Osteocyte (in vitro differentiated cells): ENCODE results near the gene JPH3. TPM values are rescaled to one million over a fixed set of nuclear protein-coding genes. Genes with fewer than 3 reads are reported as not detected.

ENCODE experiments used
- DNase-seq: peaks from one replicate; pipeline ENCODE4 v3.0.0; 2021; ENCODE audit warnings: mixed read lengths; ENCODE audit not compliant: unreplicated experiment; ENCODE audit errors: extremely low spot score
- H3K27ac Mint-ChIP-seq: one replicate; pipeline ENCODE4 v1.8.0; 2021; ENCODE audit warnings: mild to moderate bottlenecking, mixed read lengths; ENCODE audit not compliant: unreplicated experiment
- H3K27me3 Mint-ChIP-seq: one replicate; pipeline ENCODE4 v1.8.0; 2021; ENCODE audit warnings: mixed read lengths; ENCODE audit not compliant: unreplicated experiment
- H3K36me3 Mint-ChIP-seq: one replicate; pipeline ENCODE4 v1.8.0; 2021; ENCODE audit warnings: mixed read lengths; ENCODE audit not compliant: unreplicated experiment
- H3K4me1 Mint-ChIP-seq: one replicate; pipeline ENCODE4 v1.8.0; 2021; ENCODE audit warnings: mixed read lengths; ENCODE audit not compliant: unreplicated experiment
- H3K4me3 Mint-ChIP-seq: one replicate; pipeline ENCODE4 v1.8.0; 2021; ENCODE audit warnings: mild to moderate bottlenecking, moderate library complexity, mixed read lengths; ENCODE audit not compliant: unreplicated experiment
- H3K9me3 Mint-ChIP-seq: one replicate; pipeline ENCODE4 v1.8.0; 2021; ENCODE audit warnings: mixed read lengths; ENCODE audit not compliant: unreplicated experiment
- total RNA-seq: library from RNA; stranded (reverse); gene quantifications from 2 replicates; pipeline ENCODE4 v1.2.1, GENCODE V29; 2021
- TF ChIP-seq, protein P1 (sequence below): fragments of 200-600 bp; sonication (generic); IDR thresholded peaks from 2 replicates; pipeline ENCODE4 v1.5.0; 2021; ENCODE audit warnings: antibody characterized with exemption, mild to moderate bottlenecking, moderate library complexity

JPH3 gene
- total RNA-seq, 1 donor from 2014 or later, result 2.6 TPM

DNA sequence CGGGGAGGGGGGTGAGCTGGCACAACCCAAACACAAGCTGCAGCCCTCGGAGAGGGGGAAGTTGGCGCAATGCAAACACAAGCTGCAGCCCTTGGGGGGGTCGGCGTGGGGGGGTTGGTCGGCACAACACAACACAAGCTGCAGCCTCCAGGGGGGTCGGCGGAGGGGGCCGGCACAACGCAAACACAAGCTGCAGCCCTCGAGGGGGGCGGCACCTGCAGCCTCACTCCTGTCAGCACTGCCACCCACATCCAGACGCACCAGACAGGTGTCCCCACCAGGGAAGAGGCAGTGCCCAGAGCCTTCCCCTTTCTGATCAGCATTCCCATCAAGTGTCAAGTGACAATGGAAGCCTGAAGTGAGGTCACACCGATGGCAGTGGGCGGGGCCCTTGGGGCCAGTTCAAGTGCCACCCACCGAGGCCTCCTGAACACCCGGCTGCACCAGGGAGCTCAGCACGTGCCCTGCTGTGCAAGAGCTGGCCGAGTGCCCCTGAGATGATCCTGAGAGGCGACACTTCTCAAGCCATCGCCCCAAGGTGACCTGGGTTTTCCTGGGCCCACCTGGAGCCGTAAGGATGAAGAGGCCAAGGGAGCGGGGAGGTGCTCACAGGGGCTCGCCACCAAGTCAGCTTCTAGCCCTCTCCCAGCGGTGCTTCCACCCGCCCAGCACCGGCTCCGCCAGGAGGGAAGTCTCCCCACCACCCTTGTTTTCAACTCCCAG is 104.1 kb downstream of the JPH3 start:
- Mint-ChIP-seq H3K9me3 (no peaks in the 10 kb centered on the region), H3K4me1 (peaks cover 5% of the 10 kb centered on the region), H3K4me3 (no peak overlapping the region), H3K27ac (no peak overlapping the region), H3K27me3 (no peaks in the 10 kb centered on the region), H3K36me3 (peaks cover 14% of the 10 kb centered on the region)
- no peak for DNase-seq
- TF ChIP-seq, protein P1, sequence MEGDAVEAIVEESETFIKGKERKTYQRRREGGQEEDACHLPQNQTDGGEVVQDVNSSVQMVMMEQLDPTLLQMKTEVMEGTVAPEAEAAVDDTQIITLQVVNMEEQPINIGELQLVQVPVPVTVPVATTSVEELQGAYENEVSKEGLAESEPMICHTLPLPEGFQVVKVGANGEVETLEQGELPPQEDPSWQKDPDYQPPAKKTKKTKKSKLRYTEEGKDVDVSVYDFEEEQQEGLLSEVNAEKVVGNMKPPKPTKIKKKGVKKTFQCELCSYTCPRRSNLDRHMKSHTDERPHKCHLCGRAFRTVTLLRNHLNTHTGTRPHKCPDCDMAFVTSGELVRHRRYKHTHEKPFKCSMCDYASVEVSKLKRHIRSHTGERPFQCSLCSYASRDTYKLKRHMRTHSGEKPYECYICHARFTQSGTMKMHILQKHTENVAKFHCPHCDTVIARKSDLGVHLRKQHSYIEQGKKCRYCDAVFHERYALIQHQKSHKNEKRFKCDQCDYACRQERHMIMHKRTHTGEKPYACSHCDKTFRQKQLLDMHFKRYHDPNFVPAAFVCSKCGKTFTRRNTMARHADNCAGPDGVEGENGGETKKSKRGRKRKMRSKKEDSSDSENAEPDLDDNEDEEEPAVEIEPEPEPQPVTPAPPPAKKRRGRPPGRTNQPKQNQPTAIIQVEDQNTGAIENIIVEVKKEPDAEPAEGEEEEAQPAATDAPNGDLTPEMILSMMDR, result no peak

DNA sequence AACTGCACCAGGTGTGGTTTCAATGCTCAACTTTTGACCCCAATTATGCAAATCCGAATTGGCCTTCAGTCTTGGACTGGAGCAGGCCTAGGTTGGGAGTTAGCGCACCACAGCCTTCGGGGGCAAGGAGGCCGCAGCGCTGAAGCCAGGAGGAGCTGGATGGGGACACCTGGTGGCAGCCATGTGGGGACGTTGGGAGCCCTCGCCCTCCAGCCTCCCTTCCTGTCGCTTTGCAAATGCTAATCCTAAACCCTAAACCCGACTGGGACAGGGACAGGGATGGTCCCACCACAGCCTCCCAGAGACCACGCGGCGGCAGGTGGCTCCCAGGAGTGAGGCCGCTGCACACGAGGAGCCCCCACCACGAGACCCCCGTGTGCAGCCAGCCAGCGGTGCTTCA is 104.8 kb downstream of the JPH3 start:
- TF ChIP-seq, protein P1, result no peak
- H3K36me3 Mint-ChIP-seq, result peaks cover 12% of the 10 kb centered on the region
- peaks cover 5% of the 10 kb centered on the region for H3K4me1 Mint-ChIP-seq
- no peak for DNase-seq
- H3K9me3 Mint-ChIP-seq, result no peaks in the 10 kb centered on the region
- H3K27ac Mint-ChIP-seq, result no peak overlapping the region
- H3K27me3 Mint-ChIP-seq, result no peaks in the 10 kb centered on the region
- H3K4me3 Mint-ChIP-seq, result no peak overlapping the region

DNA sequence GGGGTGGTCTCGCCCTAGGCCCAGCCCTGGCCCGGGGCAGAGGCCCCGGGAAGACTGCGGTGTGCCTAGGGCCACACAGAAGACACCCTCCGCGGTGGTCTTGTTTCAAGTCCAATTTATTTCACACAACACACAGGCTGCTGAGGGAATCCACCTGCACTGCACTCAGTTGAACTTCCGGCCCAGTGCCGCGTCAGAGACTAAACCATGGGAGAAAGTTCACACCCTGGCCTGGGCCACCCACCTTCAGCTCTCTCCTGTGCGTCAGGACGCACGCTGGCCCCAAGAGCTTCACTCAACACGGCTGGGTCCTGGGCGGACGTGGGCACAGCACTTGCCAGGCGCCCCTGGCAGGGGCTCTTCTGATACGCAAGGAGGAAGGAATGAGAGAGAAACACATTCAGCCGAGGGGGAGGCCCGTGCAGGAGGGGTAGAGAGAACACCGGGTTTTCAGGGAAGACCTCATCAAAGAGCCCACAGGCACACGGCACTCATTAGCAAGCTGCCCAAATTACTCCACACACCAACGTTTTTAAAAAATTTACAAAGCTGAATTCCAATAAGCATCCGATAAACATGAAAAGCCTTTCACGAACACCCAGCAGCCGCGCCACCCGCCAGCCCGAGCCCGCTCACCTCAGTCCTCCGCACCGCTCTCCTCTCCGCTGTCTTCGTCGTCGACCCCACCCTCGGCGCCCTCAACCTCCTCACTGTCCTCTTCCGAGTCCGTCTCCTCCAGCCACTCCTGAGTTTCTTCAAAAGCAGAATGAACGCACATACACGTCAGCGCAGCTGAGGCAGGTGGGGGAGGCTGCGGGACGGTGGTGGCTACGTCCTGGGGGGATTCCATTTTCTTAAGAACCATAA is 105.6 kb downstream of the JPH3 start:
- peaks cover 12% of the 10 kb centered on the region for H3K36me3 Mint-ChIP-seq
- H3K4me3 Mint-ChIP-seq, result no peak overlapping the region
- TF ChIP-seq, protein P1, result no peak
- H3K27me3 Mint-ChIP-seq, result no peaks in the 10 kb centered on the region
- H3K9me3 Mint-ChIP-seq, result no peaks in the 10 kb centered on the region
- no peak overlapping the region for H3K27ac Mint-ChIP-seq
- H3K4me1 Mint-ChIP-seq, result peaks cover 5% of the 10 kb centered on the region
- no peak for DNase-seq

DNA sequence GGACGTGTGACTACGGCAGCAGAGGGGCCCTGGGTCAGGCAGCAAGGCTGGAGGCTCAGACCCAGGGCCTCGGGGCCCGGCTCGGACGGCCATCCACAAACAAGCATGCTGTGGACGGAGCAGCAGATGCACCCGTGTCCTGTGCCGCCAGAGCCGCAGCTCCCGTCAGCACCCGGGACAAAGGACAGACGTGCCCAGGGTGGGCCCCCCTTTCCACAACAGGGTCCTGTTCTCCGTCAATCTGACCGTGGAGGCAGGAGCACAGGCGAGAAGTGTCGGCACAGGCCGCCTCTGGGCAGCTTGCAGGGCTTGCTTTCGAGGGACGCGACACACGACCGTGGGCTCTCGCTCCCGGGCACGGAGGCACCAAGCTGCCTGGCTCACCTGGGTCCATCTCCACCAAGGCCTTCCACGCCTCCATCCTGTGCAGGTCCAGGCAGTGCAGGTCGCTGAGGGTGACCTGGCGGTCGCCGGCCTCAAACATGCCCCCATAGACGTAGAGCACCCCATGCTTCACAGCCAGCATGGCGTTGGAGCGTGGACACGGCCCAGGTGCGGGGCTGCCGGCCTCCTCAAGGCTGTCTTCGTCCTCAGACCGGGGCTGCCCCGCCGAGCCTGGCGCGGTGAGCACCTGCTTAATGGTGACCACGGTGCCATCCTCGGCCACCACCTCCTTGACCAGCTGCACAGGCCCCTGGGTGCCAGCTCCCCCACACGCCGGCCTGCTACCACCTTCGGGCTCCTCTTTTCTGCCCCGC is 106.8 kb downstream of the JPH3 start:
- Mint-ChIP-seq H3K4me3 (no peak overlapping the region), H3K9me3 (no peaks in the 10 kb centered on the region), H3K36me3 (peaks cover 11% of the 10 kb centered on the region), H3K27me3 (no peaks in the 10 kb centered on the region), H3K4me1 (peaks cover 5% of the 10 kb centered on the region), H3K27ac (no peak overlapping the region)
- TF ChIP-seq, protein P1, result no peak
- DNase-seq, result no peak
